Peyer's patch (tissue), 4 donors: ENCODE data around the gene TIMP2.

Source experiments
- CTCF ChIP-seq, 6 experiments: fragments of 450-650 bp in 4 of 6; fragments of 200-600 bp in 2 of 6; sonication (generic) in 1 of 6; IDR thresholded peaks; one replicate each; pipeline ENCODE4 v1.5.1; 2017 to 2019; ENCODE audit warnings: antibody characterized with exemption in 6 of 6, mild to moderate bottlenecking in 3 of 6, moderate library complexity in 1 of 6
- POLR2A ChIP-seq, 2 donors: fragments of 450-650 bp; IDR thresholded peaks; one replicate each; pipeline ENCODE4 v1.5.1; 2017; ENCODE audit warnings: antibody characterized with exemption in 2 of 2, mild to moderate bottlenecking in 2 of 2, moderate library complexity in 2 of 2

- TF ChIP-seq CTCF (IDR thresholded peaks at IDR 0.05) (peak; percentile 79 to 90 (median 87)), POLR2A (IDR thresholded peaks at IDR 0.05) (no peak)
Measured at GRCh38 chr17:78970834-78971755, 45.9 kb upstream of the TIMP2 start.
